CMK (cell line): ENCODE measurements around the gene H6PD.

Experiments
- DNase-seq: peaks from one replicate; pipeline ENCODE4 v3.0.0-alpha.2; 2010; ENCODE audit warnings: low read depth

Gene H6PD

DNA sequence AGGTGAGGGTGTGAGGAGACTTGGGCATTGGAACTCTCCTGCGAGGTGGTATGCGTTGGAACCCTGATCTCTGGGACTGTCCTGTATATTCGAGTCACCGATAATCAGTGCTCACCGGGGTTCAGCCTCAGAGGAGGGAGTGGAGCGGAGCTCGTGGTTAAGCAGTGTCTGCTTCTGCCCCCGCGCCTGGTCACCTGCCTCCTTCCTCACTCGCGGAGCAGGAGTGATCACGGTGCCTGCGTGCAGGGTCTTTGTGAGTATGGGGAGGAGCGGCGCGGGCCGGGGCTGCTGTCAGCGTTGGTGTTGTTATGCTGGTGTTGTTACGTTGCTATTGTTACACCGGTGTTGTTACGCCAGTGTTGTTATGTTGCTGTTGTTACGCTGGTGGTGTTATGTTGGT is 23.3 kb downstream of the H6PD start:
- DNase-seq = no peak

DNA sequence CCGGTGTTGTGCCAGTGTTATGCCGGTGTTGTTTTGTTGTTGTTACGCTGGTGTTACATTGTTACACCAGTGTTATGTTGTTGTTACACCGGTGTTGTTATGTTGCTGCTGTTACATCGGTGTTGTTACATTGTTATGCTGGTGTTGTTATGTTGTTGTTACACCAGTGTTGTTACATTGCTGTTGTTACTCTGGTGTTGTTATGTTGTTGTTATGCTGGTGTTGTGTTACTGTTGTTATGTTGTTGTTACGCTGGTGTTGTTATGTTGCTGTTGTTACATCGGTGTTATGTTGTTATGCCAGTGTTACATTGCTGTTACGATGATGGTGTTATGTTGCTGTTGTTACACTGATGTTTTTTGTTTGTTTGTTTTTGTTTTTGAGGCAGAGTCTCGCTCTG is 24.1 kb downstream of the H6PD start:
- no peak for DNase-seq

DNA sequence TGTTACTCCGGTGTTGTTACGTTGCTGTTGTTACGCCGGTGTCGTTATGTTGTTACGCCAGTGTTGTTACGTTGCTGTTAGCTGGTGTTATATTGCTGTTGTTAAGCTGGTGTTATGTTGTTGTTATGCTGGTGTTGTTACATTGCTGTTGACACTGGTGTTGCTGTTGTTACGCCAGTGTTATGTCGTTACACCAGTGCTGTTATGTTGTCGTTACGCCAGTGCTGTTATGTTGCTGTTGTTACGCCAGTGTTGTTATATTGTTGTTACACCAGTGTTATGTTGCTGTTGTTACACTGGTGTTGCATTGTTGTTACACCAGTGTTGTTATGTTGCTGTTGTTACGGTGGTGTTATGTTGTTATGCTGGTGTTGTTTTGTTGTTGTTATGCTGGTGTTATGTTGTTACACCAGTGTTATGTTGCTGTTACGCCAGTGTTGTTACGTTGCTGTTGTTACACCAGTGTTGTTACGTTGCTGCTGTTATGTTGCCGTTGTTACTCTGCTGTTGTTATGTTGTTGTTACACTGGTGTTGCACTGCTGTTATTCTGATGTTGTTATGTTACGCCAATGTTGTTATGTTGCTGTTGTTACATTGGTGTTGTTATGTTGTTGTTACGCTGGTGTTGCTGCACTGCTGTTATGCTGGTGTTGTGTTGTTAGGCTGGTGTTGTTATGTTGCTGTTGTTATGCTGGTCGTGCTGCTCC is 25.6 kb downstream of the H6PD start:
- DNase-seq = no peak

DNA sequence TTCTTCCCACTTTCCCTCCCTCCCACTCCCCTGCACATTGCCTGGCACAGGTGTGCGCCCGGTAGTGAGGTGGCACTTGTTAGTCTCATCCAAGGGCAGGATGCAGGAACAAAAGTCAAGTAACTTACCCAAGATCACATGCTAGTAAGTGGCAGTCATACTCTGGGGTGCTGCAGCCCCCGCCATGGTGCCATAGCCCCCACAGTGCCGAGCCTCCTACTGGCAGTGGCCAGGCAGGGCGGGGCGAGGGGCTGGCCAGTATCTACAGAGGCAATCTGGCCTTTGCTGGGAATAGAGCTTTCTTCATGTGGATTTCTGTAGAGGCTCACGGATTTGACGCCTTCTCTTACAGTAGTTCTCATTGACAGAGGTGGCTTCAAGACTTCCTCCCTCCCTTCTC is 26.9 kb downstream of the H6PD start:
- DNase-seq = no peak

DNA sequence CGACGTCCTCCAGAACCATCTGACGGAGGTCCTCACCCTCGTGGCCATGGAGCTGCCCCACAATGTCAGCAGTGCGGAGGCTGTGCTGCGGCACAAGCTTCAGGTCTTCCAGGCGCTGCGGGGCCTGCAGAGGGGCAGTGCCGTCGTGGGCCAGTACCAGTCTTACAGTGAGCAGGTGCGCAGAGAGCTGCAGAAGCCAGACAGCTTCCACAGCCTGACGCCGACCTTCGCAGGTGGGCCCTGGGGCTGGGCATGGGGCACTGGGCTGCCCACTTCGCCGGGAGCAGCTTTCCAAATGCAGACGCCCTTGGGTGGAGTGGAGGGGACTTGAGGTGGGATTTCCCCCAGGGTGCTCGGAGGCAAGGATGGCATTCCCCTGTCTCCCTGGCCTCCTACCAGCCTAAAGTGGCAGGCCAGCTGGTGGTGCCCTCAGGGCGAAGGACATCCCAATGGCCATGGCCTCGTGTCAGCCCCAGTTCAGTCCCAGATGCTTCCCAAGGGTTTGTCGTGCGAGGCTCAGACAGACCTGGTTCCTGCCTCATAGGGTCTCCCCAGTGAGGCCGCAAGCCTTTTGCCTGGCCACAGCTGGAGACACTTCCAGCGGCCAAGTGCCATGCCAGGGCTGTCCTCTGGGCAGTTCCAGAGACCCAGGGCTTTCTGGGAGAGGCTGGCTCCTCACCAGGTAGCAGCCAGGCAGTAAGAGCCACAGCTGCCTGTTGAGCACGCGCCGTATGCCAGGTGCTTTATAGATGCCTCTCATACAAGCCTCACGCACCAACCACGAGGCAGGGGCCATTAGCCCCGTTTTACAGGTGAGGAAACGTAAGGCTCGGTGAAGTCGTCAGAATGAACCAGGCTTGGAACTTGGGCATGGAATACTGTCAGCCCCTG is 27.8 kb downstream of the H6PD start:
- DNase-seq = no peak

DNA sequence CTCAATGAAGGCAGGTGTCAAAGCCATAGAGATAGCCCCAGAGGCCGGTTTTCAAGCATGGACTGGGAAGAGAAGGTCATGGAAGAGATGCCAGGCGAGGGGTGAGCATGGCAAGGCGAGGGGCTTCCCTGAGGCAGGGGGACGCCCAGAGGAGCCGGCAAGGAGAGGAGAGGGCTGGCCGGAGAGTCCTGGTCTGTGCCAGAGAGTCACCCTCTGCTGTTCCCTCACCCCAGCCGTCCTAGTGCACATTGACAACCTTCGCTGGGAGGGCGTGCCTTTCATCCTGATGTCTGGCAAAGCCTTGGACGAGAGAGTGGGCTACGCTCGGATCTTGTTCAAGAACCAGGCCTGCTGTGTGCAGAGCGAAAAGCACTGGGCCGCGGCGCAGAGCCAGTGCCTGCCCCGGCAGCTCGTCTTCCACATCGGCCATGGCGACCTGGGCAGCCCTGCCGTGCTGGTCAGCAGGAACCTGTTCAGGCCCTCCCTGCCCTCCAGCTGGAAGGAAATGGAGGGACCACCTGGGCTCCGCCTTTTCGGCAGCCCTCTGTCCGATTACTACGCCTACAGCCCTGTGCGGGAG is 28.8 kb downstream of the H6PD start:
- DNase-seq = no peak

DNA sequence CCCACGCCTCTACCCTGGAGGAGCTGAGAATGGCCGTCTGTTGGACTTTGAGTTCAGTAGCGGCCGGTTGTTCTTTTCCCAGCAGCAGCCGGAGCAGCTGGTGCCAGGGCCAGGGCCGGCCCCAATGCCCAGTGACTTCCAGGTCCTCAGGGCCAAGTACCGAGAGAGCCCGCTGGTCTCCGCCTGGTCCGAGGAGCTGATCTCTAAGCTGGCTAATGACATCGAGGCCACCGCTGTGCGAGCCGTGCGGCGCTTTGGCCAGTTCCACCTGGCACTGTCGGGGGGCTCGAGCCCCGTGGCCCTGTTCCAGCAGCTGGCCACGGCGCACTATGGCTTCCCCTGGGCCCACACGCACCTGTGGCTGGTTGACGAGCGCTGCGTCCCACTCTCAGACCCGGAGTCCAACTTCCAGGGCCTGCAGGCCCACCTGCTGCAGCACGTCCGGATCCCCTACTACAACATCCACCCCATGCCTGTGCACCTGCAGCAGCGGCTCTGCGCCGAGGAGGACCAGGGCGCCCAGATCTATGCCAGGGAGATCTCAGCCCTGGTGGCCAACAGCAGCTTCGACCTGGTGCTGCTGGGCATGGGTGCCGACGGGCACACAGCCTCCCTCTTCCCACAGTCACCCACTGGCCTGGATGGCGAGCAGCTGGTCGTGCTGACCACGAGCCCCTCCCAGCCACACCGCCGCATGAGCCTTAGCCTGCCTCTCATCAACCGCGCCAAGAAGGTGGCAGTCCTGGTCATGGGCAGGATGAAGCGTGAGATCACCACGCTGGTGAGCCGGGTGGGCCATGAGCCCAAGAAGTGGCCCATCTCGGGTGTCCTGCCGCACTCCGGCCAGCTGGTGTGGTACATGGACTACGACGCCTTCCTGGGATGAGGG is 29.7 kb downstream of the H6PD start:
- DNase-seq = no peak

DNA sequence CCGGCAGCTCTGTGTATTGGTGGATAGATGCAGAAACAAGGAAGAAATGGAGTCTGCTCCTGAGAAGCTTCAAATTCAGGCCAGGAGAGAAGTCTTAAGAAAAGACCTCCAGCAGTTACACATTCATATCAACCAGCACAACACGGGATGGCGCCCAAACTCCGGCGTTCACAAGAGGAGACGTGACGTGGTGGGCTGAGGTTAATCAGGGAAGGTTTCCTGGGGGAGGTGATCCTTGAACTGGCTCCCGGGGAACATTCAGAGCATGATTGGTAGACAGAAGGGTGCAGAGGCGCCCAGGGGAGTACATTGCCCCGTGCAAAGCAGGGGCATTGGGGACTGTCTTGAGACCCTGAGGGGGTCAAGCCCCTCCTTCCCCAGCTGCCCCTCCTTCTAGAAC is 30.5 kb downstream of the H6PD start:
- DNase-seq = no peak

DNA sequence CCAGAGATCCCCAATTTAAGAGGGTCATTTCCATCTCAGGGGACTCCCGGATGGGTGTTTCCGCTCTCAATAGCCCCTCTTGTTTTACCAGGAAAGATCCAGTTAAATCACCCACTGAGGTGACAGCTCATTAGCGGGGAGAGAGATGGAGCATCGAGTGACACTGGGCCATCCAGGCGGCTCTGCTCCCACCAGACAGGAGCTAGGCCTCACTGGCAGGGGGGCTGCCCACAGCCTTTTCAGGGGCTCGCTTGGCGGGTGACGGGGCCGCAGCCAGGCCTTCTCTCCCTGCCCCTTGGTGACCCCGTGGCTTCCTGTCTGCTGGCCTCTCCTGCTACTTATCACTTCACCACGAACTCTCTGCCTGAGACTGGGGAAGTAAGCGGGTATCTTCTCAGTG is 31.4 kb downstream of the H6PD start:
- no peak for DNase-seq

DNA sequence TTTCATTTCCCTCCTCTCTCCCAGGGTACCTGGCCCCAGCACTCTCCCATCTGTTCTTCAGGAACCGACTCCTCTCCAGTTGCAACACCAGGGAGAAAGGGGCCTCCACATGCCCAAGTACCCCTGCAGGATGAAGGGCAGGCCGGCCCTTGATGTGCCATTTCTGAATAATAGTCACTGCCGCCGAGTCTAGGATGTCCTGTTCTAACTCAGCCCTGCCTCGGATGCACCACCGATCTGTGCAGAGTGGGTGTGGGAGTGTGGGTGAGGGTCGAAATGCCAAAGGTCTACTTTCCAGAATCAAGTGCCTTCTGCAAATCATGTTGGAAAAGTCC is 32.7 kb downstream of the H6PD start:
- DNase-seq = no peak

DNA sequence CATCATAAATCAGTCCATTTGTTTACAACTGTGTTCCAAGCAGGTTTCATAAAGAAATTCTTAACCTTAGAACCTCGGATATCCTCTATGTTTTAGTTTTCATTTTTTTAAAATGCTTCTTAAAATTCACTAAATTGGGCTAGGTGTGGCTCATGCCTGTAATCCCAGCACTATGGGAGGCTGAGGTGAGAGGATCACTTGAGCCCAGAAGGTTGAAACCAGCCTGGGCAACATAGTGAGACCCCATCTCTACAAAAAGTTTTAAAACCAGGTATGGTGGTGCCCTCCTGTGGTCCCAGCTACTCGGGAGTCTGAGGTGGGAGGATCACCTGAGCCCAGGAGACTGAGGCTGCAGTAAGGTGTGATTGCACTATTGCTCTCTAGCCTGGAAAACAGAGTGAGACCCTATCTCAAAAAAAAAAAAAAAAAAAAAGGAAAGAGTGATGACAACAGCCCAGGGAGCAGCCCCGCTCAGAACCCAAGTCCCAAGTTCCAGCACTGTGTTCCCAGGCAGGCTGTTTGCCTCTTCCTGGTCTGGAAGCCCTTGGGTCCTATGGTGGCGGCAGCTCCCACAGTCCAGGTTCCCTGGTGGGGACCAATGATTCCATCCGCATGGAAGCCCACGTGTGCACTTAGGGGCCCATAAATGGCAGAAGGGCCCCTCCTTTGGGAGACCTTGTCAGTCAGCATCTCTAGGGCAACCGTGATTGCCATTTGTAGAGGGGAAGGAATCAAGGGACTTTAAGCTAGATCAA is 33.4 kb downstream of the H6PD start:
- no peak for DNase-seq

DNA sequence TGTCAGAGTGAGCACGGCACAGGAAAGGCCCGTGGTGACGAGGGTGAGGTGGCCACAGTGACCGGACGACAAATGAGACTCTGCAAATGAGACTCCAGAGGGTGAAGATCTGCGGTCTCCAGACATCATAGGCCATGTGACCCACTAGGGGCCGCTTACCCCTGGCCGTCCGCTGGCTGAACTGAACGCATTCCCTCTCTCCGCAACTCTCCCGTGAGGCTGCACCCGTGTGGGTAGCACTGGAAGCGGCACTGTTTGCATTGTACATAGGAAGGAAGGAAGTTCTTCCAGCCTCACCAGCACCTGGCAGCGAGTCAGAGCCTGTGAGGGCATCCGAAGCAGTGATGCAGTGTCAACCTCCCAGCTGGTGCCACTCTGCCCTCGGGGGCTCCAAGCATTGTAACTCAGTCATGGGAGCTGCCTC is 34.5 kb downstream of the H6PD start:
- DNase-seq = no peak

DNA sequence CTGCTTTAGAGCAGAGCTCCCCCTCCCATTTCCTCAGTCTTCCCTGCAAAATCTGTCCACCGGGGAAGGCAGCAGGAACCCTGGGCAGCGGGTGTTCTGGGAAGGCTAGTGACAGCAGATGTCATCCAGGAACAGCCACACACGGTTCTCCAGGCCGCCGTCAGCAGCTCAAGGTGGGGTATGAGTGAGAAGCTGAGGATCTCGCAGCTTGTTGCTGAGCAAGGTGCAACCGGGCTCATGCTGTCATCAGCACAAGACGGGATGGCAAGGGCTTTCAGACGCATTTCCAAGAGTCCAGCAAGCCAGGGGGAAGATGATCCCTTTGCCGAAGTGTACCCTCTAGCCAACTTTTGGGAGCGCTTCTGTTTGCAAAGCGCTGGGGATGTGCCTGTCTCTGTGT is 35.1 kb downstream of the H6PD start:
- no peak for DNase-seq

DNA sequence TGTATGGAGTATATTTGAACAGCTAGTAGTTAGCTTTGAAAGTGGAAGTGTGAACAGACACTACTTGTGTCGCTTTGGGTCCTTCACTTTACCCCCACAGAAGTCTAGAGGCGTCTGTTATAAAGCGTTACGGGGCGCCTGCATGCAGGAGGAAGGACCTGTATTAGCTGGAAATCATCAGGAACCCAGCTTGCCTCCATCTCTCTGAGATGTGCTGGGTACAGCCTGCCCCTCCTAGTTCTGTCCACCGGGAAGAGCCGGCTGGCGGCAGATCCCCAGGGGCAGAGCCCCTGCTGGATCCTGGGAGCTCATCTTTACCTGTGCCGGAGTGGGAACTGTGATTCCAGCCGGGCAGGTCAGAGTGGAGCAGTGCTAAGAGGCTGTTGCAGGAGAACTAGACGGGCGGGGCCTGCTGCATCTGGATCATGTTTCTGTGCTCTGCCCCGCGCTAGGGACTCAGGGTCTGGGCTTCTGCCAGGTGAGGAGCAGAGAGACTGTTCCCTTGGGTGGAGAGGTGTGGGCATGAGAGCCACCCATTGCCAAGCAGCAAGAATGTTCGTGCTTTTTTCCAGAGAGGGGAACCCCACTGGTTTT is 35.8 kb downstream of the H6PD start:
- no peak for DNase-seq

DNA sequence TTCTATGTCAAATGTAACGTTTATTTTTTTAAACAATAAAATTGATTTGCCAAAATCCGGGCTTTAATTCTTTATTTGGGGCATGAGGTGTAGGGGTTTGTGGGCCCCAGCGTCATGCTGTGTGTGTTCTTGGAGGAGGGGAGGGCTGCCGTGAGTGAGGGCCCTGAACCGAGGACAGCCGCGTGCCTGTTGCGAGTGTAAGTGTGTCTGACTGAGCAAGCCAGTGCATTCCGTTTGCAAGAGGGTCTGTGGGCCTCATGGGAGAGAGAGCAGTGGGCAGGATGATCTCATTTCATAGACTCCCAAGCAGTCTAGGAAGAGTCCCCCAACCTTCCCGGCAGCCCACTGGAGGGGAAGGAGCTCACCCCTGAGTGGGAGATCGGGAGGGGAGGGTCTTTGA is 36.7 kb downstream of the H6PD start:
- DNase-seq = no peak

DNA sequence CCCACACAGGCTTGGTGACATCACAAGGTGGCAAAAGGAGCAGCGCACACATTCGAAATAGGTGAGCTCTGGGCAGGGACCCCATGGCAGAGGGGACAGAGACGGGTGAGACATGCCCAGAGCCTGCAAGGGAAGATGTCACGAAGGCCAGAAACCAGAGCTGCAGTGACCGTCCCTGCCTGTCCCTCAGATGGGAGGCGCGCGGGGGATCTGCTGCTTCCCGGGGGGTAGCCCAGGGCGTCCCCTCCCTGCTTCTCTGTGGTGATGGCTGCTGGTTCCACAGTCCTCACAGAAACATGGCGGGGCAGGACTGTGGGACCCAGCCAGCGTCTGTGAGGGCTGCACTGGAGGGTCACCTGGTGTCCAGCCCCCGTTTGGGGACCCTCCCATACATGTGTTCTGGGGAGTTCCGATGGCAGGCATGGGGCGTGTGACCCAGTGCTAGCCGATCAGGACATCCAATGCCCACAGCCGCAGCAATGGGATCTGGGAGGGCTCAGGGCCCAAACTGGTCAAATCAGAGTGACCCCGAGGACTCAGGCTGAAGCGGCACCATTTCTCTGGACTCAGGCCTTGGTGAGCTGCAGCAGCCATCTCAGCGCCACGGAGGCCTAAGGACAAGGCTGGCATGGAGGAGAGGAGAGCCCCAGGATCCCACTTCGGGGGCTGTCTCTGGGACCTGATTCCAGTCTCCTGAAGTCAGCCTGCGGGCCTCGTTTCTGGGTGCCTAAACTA is 37.5 kb downstream of the H6PD start:
- no peak for DNase-seq

DNA sequence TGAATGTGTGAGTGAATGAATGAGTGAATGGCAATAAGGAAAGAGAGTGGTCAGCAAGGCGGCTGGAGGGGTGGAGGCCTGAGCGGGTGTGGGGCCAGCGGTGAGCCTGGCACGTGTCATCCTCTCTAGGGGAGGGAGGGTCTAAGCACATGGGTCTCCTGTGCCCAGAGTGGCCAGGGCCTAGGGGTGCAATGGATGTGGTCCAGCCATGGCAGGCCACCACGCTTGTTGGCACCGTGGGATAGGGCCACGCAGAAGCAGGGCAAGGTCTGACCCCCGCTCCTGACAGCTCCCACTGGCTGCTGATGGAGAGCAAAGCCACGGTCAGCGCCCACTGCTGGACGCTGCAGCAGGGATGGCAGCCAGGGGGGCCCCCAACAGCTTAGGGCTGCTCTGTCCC is 38.6 kb downstream of the H6PD start:
- DNase-seq = no peak

DNA sequence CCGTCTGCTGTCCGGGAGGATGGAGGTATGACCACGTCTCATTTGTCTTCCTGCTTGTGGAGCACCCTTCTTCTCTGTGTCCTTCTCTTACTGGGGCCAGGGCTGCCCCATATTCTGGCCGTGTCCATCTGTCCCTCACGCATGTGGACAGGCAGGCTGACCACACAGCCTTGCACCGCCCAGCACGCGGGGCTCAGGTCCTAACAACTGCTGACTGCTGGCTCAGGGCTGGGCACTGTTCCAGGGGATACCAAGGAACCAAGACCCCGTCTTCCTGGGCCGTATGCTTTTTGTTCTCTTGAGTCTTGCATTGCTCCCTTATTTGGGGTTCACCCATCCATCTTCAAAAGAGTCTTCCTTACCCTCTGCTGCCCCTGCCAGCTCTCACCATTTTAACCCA is 40.6 kb downstream of the H6PD start:
- no peak for DNase-seq

DNA sequence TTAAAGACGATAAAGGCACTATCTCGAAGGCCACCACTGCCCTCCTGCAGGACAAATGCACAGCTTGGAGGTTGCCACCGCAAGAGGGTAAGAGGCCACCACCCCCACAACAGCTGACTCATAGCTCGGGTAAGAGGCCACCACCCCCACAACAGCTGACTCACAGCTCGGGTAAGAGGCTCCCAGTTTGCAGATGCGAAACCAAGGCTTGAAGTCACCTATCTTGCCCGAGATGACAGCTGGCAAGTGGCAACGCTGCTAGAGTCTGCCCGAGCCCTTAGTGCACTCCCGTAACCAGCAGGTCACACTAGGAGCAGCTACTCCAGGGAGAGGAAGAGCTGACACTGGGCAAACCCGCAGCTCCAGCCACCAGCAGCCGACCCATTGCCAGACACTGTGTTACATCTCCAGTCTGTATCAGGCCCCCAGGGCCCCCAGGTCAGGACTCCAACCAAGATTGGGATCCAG is 41.0 kb downstream of the H6PD start:
- DNase-seq = no peak

DNA sequence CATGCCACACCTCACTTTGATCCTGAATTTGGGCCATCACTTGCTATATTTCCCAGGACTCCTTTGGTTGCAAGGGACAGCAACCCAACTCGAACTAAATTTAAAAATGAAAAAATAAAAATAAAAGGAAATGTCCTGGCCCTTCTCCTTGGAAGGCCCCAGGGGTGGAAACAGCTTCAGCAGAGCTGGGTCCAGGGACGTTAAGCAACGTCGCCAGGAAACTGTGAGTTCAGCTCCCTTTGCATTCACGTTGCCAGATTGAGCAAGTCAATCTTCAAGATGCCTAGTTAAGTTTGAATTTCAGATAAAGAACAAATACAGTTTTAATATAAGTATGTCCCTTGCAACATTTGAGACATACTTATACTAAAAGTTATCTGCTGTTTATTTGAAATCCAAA is 43.5 kb downstream of the H6PD start:
- DNase-seq = no peak
